Brain microvascular endothelial cell (primary cell): ENCODE measurements around the gene GALNT9.
"Not testable (repeated sequence)": the region's sequence is repeated elsewhere in the genome, so short reads cannot be mapped to it uniquely, and the experiment has no call there.

Experiments
- DNase-seq: peaks from one replicate; pipeline ENCODE4 v3.0.0-alpha.2; 2020
- H3K27ac ChIP-seq: fragments of 250-450 bp; sonication (Bioruptor Pico); 2 replicates; pipeline ENCODE4 v1.5.1; 2020; ENCODE audit warnings: mild to moderate bottlenecking, moderate library complexity
- H3K27me3 ChIP-seq: fragments of 250-450 bp; sonication (Bioruptor Pico); replicated peaks from 2 replicates; pipeline ENCODE4 v1.5.1; 2020; ENCODE audit warnings: mild to moderate bottlenecking
- H3K36me3 ChIP-seq: fragments of 250-450 bp; sonication (Bioruptor Pico); replicated peaks from 2 replicates; pipeline ENCODE4 v1.5.1; 2020; ENCODE audit warnings: mild to moderate bottlenecking
- H3K4me3 ChIP-seq: 2 replicates; pipeline ENCODE4 v1.5.1; 2011; ENCODE audit warnings: low read depth, mild to moderate bottlenecking, control low read depth, low read length, moderate library complexity
- in situ Hi-C: cut with HindIII; loops from 2 replicates; pipeline ENCODE4 v1.10.0; 2017; ENCODE audit warnings: low sequenced_read_pairs, low pct_ligation_motif_present
- TF ChIP-seq, protein P1 (sequence below): IDR thresholded peaks from 2 replicates; pipeline ENCODE4 v1.5.1; 2011; ENCODE audit warnings: low read depth, mild to moderate bottlenecking, moderate library complexity, low read length, control low read depth, inconsistent platforms; ENCODE audit errors: missing control alignments

Gene GALNT9

DNA sequence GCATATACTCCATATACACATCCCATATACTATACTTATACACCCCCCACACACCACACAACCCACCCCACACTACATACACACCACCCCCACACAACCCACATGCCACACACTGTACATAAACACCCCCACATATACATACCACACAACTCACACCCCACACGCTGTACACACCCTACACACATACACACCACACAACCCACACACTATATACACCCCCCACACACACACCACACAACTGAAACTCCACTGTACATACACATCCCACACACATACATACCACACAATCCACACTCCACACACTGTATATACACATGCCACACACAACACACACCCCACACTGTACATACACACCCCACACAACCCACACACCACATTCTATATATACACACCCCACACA is 104.2 kb downstream of the GALNT9 start:
- Histone ChIP-seq H3K27ac (no peak overlapping the region), H3K27me3 (peaks cover 21% of the 10 kb centered on the region), H3K36me3 (no peaks in the 10 kb centered on the region), H3K4me3 (no peak overlapping the region)
- TF ChIP-seq, protein P1, sequence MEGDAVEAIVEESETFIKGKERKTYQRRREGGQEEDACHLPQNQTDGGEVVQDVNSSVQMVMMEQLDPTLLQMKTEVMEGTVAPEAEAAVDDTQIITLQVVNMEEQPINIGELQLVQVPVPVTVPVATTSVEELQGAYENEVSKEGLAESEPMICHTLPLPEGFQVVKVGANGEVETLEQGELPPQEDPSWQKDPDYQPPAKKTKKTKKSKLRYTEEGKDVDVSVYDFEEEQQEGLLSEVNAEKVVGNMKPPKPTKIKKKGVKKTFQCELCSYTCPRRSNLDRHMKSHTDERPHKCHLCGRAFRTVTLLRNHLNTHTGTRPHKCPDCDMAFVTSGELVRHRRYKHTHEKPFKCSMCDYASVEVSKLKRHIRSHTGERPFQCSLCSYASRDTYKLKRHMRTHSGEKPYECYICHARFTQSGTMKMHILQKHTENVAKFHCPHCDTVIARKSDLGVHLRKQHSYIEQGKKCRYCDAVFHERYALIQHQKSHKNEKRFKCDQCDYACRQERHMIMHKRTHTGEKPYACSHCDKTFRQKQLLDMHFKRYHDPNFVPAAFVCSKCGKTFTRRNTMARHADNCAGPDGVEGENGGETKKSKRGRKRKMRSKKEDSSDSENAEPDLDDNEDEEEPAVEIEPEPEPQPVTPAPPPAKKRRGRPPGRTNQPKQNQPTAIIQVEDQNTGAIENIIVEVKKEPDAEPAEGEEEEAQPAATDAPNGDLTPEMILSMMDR: no peak
- DNase-seq: no peak
- in situ Hi-C loops: no loop called here

GRCh38 chr12:132224484-132224883 is 104.9 kb downstream of the GALNT9 start:
- peaks cover 21% of the 10 kb centered on the region for H3K27me3 ChIP-seq
- no peaks in the 10 kb centered on the region for H3K36me3 ChIP-seq
- H3K27ac ChIP-seq: no peak overlapping the region
- in situ Hi-C loops: no loop called here
- no peak for DNase-seq
- no peak overlapping the region for H3K4me3 ChIP-seq
- TF ChIP-seq, protein P1: no peak

- H3K4me3 ChIP-seq: no peak overlapping the region
- TF ChIP-seq, protein P1: no peak
- H3K27ac ChIP-seq: no peak overlapping the region
- no peak for DNase-seq
- no peaks in the 10 kb centered on the region for H3K36me3 ChIP-seq
- in situ Hi-C loops: no loop called here
- peaks cover 8% of the 10 kb centered on the region for H3K27me3 ChIP-seq
Observed at GRCh38 chr12:132222808-132223173, 106.6 kb downstream of the GALNT9 start.

DNA sequence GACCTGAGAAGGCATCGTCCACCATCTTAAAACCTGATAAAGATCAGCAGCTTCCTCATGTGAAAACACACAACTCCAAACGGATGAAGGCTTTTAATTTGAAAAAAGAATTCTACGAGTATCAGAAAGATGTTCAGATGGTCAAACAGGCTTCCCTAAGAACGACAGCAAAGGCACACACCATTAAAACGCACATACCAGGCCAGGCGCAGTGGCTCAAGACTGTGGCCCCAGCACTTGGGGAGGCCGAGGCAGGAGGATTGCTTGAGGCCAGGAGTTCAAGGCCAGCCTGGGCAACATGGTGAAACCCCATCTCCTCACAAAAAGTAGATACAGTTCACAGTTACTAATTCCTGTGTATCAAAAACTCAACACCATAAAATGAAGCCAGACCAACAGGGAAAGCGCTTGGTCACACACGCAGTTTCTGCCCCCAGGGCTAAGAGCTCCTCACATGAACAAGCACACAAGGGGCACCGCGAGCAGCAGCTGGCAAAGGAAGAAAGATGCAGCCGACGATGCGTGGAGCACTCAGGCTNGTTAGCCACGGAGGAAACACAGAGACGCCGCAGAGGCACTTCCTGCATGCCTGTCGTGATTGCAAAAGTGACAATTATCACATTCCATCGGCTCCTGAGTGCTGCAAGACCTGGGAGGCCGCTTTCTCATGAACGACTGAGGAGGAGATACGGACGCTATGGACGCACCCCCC is 107.1 kb downstream of the GALNT9 start:
- peak; percentile 5 for DNase-seq
- peaks cover 2% of the 10 kb centered on the region for H3K27me3 ChIP-seq
- in situ Hi-C loops: no loop called here
- H3K27ac ChIP-seq: no peak overlapping the region
- no peaks in the 10 kb centered on the region for H3K36me3 ChIP-seq
- TF ChIP-seq, protein P1: no peak
- no peak overlapping the region for H3K4me3 ChIP-seq

GRCh38 chr12:132219761-132220160 is 109.6 kb downstream of the GALNT9 start:
- in situ Hi-C loops, H3K27ac ChIP-seq, DNase-seq, H3K27me3 ChIP-seq, H3K4me3 ChIP-seq, H3K36me3 ChIP-seq: not testable (repeated sequence)

DNA sequence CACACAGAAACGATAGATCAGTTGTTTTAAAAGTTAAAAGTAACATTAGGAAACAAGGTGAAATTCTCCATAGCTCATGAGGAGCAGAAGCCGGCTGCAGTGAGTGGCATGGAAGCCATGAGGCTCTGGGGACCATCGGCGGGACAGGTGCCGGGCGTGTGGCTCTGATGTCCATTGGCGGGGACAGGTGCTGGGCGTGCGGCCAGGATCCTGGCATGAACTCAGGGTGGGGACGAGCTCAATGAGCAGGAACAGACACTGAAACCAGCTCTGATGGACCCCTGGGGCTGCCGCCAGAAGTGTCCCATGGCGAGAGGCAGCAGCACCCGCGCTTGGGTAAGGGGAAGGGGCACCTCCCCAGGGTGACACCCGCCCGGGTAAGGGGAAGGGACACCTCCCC is 110.1 kb downstream of the GALNT9 start:
- no peaks in the 10 kb centered on the region for H3K27me3 ChIP-seq
- no peak overlapping the region for H3K27ac ChIP-seq
- no peak overlapping the region for H3K4me3 ChIP-seq
- H3K36me3 ChIP-seq: no peaks in the 10 kb centered on the region
- DNase-seq: no peak
- in situ Hi-C loops: no loop called here
- TF ChIP-seq, protein P1: no peak
